A549 (cell line): ENCODE results near the gene TTC39B. TPM values are rescaled to one million over a fixed set of nuclear protein-coding genes. Genes with fewer than 3 reads are reported as not detected.

Experiments used
- ATAC-seq, 2 experiments: fragments of 200-7000 bp in 1 of 2; fragments of >200 bp in 1 of 2; cut with Nextera tagmentation in 1 of 2; cut with Tn5 transposase in 1 of 2; 3 replicates each; pipeline versions ENCODE4 v1.8.0 to v1.9.1; 2018 to 2020; ENCODE audit warnings: mild to moderate bottlenecking in 1 of 2, moderate library complexity in 1 of 2
- CTCF ChIA-PET: fragments of 300-600 bp; sonication (Branson Sonifier 250); formaldehyde crosslinking; extraction: SDS; loops from one replicate; lab custom pipeline; 2021; ENCODE audit warnings: antibody characterized with exemption, inconsistent platforms; lab: Yijun Ruan, JAX
- POLR2A ChIA-PET: fragments of 350-600 bp; formaldehyde crosslinking; extraction: SDS; loops from one replicate; lab custom pipeline; 2021; ENCODE audit warnings: antibody characterized with exemption, inconsistent platforms; lab: Yijun Ruan, JAX
- DNase-seq, 2 experiments: peaks; one replicate each; pipeline versions ENCODE4 v3.0.0 to v3.0.0-alpha.2; 2011 to 2016; ENCODE audit warnings: low read depth in 1 of 2, low spot score in 1 of 2
- FAIRE-seq: peaks from 2 replicates; lab custom pipeline; 2011; peaks lifted over from hg19 to GRCh38; lab: Jason Lieb, UNC
- H3K27ac ChIP-seq, 2 experiments: fragments of >200 bp; sonication (Bioruptor Twin); formaldehyde crosslinking; 3 replicates each; pipeline ENCODE4 v1.5.1; 2016 to 2017
- H3K4me1 ChIP-seq: fragments of >200 bp; sonication (Bioruptor Twin); formaldehyde crosslinking; 3 replicates; pipeline ENCODE4 v1.6.1; 2016
- H3K4me2 ChIP-seq: fragments of >200 bp; sonication (Bioruptor Twin); formaldehyde crosslinking; 3 replicates; pipeline ENCODE4 v1.6.1; 2016
- H3K4me3 ChIP-seq: fragments of >200 bp; sonication (Bioruptor Twin); formaldehyde crosslinking; 3 replicates; pipeline ENCODE4 v1.5.1; 2016
- H3K9me3 ChIP-seq: fragments of >200 bp; sonication (Bioruptor Twin); formaldehyde crosslinking; 3 replicates; pipeline ENCODE4 v1.6.1; 2016
- CBX8 ChIP-seq: fragments of 200-600 bp; sonication (generic); IDR thresholded peaks from 2 replicates; pipeline ENCODE4 v1.6.1; 2016
- CHD4 ChIP-seq: fragments of 200-600 bp; sonication (generic); IDR thresholded peaks from 2 replicates; pipeline ENCODE4 v1.6.1; 2016; ENCODE audit warnings: antibody characterized with exemption, mild to moderate bottlenecking, borderline replicate concordance
- HOXA7 ChIP-seq: fragments of 250-450 bp; sonication (Bioruptor Pico); IDR thresholded peaks from 2 replicates; pipeline ENCODE4 v1.5.0; 2020; ENCODE audit warnings: mild to moderate bottlenecking, moderate library complexity
- KDM1A ChIP-seq: fragments of 200-600 bp; sonication (generic); IDR thresholded peaks from 2 replicates; pipeline ENCODE4 v1.6.1; 2016; ENCODE audit warnings: low read depth, mild to moderate bottlenecking
- KDM5A ChIP-seq: fragments of 200-600 bp; sonication (generic); IDR thresholded peaks from 2 replicates; pipeline ENCODE4 v1.6.1; 2016; ENCODE audit warnings: antibody characterized with exemption, mild to moderate bottlenecking
- MAFK ChIP-seq: fragments of 450-650 bp; IDR thresholded peaks from 2 replicates; pipeline ENCODE4 v1.6.1; 2014; ENCODE audit not compliant: partially characterized antibody
- MAZ ChIP-seq: fragments of 150-350 bp; IDR thresholded peaks from 2 replicates; pipeline ENCODE4 v1.6.1; 2014; ENCODE audit warnings: antibody characterized with exemption, low read depth, low read length, borderline replicate concordance
- MYC ChIP-seq: IDR thresholded peaks from 2 replicates; pipeline ENCODE4 v1.6.1; 2012; ENCODE audit warnings: mild to moderate bottlenecking, inconsistent platforms, low read length, improper control_type of control experiment, borderline replicate concordance
- POLR2A ChIP-seq: IDR thresholded peaks from 2 replicates; pipeline ENCODE4 v1.6.1; 2012; ENCODE audit warnings: mild to moderate bottlenecking, low read length
- RAD21 ChIP-seq, 2 experiments: fragments of >200 bp in 1 of 2; sonication (Bioruptor Twin) in 1 of 2; formaldehyde crosslinking in 1 of 2; IDR thresholded peaks in 1 of 2; conservative IDR thresholded peaks in 1 of 2; 2 replicates in 1 of 2; 3 replicates in 1 of 2; pipeline ENCODE4 v1.6.1; 2012 to 2018; ENCODE audit warnings: inconsistent platforms in 1 of 2
- RCOR1 ChIP-seq: fragments of 150-350 bp; IDR thresholded peaks from 2 replicates; pipeline ENCODE4 v1.6.1; 2014; ENCODE audit warnings: antibody characterized with exemption, low read length, low read depth
- RFX5 ChIP-seq: fragments of 450-650 bp; IDR thresholded peaks from 2 replicates; pipeline ENCODE4 v1.7.1; 2014; ENCODE audit warnings: antibody characterized with exemption, mild to moderate bottlenecking, moderate library complexity
- RNF2 ChIP-seq: fragments of 200-600 bp; sonication (generic); IDR thresholded peaks from 2 replicates; pipeline ENCODE4 v1.6.1; 2016; ENCODE audit warnings: low read depth, mild to moderate bottlenecking, antibody characterized with exemption, moderate library complexity, borderline replicate concordance
- TFCP2L1 ChIP-seq: fragments of 250-450 bp; sonication (Bioruptor Pico); IDR thresholded peaks from 2 replicates; pipeline ENCODE4 v1.5.0; 2021; ENCODE audit warnings: mild to moderate bottlenecking
- ZNF302 ChIP-seq: fragments of 250-450 bp; sonication (Bioruptor Pico); IDR thresholded peaks from 2 replicates; pipeline ENCODE4 v1.9.0; 2021; ENCODE audit warnings: inconsistent platforms, mild to moderate bottlenecking, moderate library complexity
- ZSCAN20 ChIP-seq: fragments of 250-450 bp; sonication (Bioruptor Pico); IDR thresholded peaks from 2 replicates; pipeline ENCODE4 v1.8.0; 2022; ENCODE audit warnings: mild to moderate bottlenecking, moderate library complexity
- WGBS: methylation state at CpG from one replicate; pipeline ENCODE4 v1.1.6; 2017; ENCODE audit errors: missing lambda C conversion rate; 5-methylcytosine and 5-hydroxymethylcytosine counted together
- polyA plus RNA-seq, 4 experiments: library from polyadenylated mRNA; depleted of rRNA in 3 of 4; stranded (reverse); fragments of >200 nt; fragmentation: RNase III in 1 of 4; extraction: RNeasy Plus Mini Kit Qiagen cat#74134 plus additional on column Dnase treatment in 1 of 4; gene quantifications; 2 replicates in 3 of 4; 3 replicates in 1 of 4; pipeline ENCODE4 v1.2.3, GENCODE V29; 2011 to 2017
- TF ChIP-seq, protein P1 (sequence below): fragments of >200 bp; sonication (Bioruptor Twin); formaldehyde crosslinking; IDR thresholded peaks from 3 replicates; pipeline ENCODE4 v1.6.1; 2016
- TF ChIP-seq, protein P2 (sequence below): fragments of 250-450 bp; sonication (Bioruptor Pico); IDR thresholded peaks from 2 replicates; pipeline ENCODE4 v1.5.0; 2020; ENCODE audit warnings: low read depth, mild to moderate bottlenecking, moderate library complexity
- TF ChIP-seq, protein P3 (sequence below): IDR thresholded peaks from 2 replicates; pipeline ENCODE4 v1.6.1; 2012
- TF ChIP-seq, protein P4 (sequence below): fragments of >200 bp; sonication (Bioruptor Twin); formaldehyde crosslinking; IDR thresholded peaks from 3 replicates; pipeline ENCODE4 v1.5.1; 2016
- TF ChIP-seq, protein P5 (sequence below): fragments of 150-350 bp; IDR thresholded peaks from 2 replicates; pipeline ENCODE4 v1.6.1; 2014; ENCODE audit warnings: low read depth, mild to moderate bottlenecking, low read length

The TTC39B gene
- polyA plus RNA-seq, 2 of the 4 experiments (the other 2 are of a cell fraction) = 0.94 to 4.4 TPM

DNA sequence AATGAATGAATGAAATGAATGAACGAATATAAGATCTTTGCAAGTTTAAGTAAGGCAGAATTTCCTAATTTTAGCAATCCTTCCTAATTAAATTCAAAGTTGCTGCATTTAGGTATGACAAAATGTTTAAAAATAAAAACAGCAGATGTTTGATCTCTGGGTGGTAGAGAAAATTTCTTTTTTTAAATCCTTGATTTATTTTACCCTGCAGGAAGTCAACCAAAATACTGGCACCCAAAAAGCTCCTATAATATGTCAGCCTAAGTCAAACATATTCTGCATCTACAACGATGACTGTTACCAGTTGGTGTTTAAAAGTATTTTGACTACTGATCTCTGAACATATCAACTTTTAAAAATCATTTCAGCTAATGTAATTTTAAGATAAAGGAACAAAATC lies 58.4 kb downstream of the TTC39B start:
- Histone ChIP-seq H3K4me1 (no peaks in the 10 kb centered on the region), H3K27ac (no peak overlapping the region), H3K4me3 (no peak overlapping the region), H3K4me2 (no peak overlapping the region), H3K9me3 (no peaks in the 10 kb centered on the region)
- FAIRE-seq (no peak), ATAC-seq (no peak), DNase-seq (no peak)
- POLR2A ChIA-PET = no interaction called here
- TF ChIP-seq ZNF302 = no peak
- no peak for TF ChIP-seq KDM5A
- TF ChIP-seq TFCP2L1 (CRISPR knock-in tag) = no peak
- TF ChIP-seq MYC = no peak
- TF ChIP-seq RAD21 (conservative IDR thresholded peaks at IDR 0.05 in 1 of 2, IDR thresholded peaks at IDR 0.05 in 1 of 2) = no peak
- CTCF ChIA-PET = interaction anchor here (0.6 kb wide), 1 partner anchor 253 kb away, joined by 3 read pairs; no protein-coding TSS in a partner anchor
- 30% methylated on average over 2 of the region's 2 CpGs for WGBS

DNA sequence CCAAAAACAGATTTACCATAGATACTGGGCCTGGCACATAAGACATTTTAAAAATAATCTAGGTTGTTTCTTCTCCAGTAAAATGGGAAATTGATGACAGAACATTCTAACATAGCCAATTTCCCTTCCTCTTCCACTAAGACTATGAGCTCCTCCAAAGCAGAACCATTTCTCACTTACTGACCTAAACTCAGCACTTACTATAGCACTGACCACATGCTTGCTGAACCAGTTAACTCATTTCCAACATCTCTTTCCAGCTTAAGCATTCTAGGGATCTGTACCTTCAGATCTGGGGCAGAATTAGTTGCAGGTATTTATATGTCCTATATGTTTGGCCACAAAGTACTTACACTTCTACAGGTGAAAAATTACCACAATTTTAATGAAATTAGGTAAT lies 58.9 kb downstream of the TTC39B start:
- Histone ChIP-seq H3K9me3 (no peaks in the 10 kb centered on the region), H3K4me1 (no peaks in the 10 kb centered on the region), H3K4me3 (no peak overlapping the region), H3K4me2 (no peak overlapping the region), H3K27ac (no peak overlapping the region)
- FAIRE-seq (no peak), ATAC-seq (no peak), DNase-seq (no peak)
- CTCF ChIA-PET = interaction anchor here (0.6 kb wide), 1 partner anchor 253 kb away, joined by 3 read pairs; no protein-coding TSS in a partner anchor
- TF ChIP-seq MYC = no peak
- TF ChIP-seq RFX5 = no peak
- no peak for TF ChIP-seq KDM5A
- TF ChIP-seq, protein P1, sequence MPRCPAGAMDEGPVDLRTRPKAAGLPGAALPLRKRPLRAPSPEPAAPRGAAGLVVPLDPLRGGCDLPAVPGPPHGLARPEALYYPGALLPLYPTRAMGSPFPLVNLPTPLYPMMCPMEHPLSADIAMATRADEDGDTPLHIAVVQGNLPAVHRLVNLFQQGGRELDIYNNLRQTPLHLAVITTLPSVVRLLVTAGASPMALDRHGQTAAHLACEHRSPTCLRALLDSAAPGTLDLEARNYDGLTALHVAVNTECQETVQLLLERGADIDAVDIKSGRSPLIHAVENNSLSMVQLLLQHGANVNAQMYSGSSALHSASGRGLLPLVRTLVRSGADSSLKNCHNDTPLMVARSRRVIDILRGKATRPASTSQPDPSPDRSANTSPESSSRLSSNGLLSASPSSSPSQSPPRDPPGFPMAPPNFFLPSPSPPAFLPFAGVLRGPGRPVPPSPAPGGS = no peak
- no peak for TF ChIP-seq HOXA7
- TF ChIP-seq RNF2 = no peak
- TF ChIP-seq CBX8 = no peak
- TF ChIP-seq KDM1A = no peak
- no peak for TF ChIP-seq ZSCAN20 (CRISPR knock-in tag)
- no peak for TF ChIP-seq POLR2A
- TF ChIP-seq, protein P2, sequence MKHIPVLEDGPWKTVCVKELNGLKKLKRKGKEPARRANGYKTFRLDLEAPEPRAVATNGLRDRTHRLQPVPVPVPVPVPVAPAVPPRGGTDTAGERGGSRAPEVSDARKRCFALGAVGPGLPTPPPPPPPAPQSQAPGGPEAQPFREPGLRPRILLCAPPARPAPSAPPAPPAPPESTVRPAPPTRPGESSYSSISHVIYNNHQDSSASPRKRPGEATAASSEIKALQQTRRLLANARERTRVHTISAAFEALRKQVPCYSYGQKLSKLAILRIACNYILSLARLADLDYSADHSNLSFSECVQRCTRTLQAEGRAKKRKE (CRISPR knock-in tag) = no peak
- TF ChIP-seq, protein P3, sequence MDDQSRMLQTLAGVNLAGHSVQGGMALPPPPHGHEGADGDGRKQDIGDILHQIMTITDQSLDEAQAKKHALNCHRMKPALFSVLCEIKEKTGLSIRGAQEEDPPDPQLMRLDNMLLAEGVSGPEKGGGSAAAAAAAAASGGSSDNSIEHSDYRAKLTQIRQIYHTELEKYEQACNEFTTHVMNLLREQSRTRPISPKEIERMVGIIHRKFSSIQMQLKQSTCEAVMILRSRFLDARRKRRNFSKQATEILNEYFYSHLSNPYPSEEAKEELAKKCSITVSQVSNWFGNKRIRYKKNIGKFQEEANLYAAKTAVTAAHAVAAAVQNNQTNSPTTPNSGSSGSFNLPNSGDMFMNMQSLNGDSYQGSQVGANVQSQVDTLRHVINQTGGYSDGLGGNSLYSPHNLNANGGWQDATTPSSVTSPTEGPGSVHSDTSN = no peak
- TF ChIP-seq, protein P4, sequence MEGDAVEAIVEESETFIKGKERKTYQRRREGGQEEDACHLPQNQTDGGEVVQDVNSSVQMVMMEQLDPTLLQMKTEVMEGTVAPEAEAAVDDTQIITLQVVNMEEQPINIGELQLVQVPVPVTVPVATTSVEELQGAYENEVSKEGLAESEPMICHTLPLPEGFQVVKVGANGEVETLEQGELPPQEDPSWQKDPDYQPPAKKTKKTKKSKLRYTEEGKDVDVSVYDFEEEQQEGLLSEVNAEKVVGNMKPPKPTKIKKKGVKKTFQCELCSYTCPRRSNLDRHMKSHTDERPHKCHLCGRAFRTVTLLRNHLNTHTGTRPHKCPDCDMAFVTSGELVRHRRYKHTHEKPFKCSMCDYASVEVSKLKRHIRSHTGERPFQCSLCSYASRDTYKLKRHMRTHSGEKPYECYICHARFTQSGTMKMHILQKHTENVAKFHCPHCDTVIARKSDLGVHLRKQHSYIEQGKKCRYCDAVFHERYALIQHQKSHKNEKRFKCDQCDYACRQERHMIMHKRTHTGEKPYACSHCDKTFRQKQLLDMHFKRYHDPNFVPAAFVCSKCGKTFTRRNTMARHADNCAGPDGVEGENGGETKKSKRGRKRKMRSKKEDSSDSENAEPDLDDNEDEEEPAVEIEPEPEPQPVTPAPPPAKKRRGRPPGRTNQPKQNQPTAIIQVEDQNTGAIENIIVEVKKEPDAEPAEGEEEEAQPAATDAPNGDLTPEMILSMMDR = no peak
- POLR2A ChIA-PET = no interaction called here

DNA sequence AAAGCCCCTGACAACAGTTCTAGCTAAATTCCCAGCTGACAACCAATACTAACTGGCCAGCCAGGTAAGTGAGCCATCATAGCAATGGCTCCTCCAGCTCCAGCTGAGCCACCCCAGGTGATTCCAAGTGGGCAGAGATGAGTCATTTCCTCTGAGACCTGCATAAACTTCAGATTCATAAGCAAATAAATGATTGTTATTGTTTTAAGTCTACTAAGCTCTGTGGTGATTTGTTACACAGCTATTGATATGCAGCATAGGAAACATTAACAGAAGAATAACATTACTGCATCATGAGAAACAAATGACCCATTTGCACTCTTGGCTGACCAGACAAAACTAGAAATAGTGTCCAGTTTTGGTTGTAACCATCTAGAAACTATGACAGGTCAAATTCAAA lies 60.3 kb downstream of the TTC39B start:
- Histone ChIP-seq H3K27ac (no peak overlapping the region), H3K4me2 (no peak overlapping the region), H3K9me3 (no peaks in the 10 kb centered on the region), H3K4me1 (no peaks in the 10 kb centered on the region), H3K4me3 (no peak overlapping the region)
- no peak for TF ChIP-seq RCOR1
- no peak for TF ChIP-seq CHD4
- TF ChIP-seq, protein P5, sequence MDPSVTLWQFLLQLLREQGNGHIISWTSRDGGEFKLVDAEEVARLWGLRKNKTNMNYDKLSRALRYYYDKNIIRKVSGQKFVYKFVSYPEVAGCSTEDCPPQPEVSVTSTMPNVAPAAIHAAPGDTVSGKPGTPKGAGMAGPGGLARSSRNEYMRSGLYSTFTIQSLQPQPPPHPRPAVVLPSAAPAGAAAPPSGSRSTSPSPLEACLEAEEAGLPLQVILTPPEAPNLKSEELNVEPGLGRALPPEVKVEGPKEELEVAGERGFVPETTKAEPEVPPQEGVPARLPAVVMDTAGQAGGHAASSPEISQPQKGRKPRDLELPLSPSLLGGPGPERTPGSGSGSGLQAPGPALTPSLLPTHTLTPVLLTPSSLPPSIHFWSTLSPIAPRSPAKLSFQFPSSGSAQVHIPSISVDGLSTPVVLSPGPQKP = no peak
- no peak for TF ChIP-seq RNF2
- TF ChIP-seq MAZ = no peak
- no peak for TF ChIP-seq MAFK
- FAIRE-seq = no peak
- ChIA-PET CTCF (no interaction called here), POLR2A (no interaction called here)
- DNase-seq = no peak
- ATAC-seq = no peak
